Neural cell (in vitro differentiated cells): Measurements from ENCODE around the gene BTN2A1.

Experiments
- MXI1 ChIP-seq: fragments of 450-650 bp; conservative IDR thresholded peaks from 2 replicates; pipeline ENCODE4 v1.6.1; 2014; ENCODE audit warnings: antibody characterized with exemption, mild to moderate bottlenecking; ENCODE audit not compliant: poor library complexity, severe bottlenecking
- POLR2AphosphoS5 ChIP-seq: IDR thresholded peaks from 2 replicates; pipeline ENCODE4 v1.6.1; 2012
- TF ChIP-seq, protein P1 (sequence below): fragments of 450-650 bp; IDR thresholded peaks from 2 replicates; pipeline ENCODE4 v1.5.1; 2014; ENCODE audit warnings: antibody characterized with exemption, mild to moderate bottlenecking, moderate library complexity; ENCODE audit not compliant: poor library complexity, severe bottlenecking
- TF ChIP-seq, protein P2 (sequence below): IDR thresholded peaks from 2 replicates; pipeline ENCODE4 v1.6.1; 2012; ENCODE audit warnings: borderline replicate concordance

DNA sequence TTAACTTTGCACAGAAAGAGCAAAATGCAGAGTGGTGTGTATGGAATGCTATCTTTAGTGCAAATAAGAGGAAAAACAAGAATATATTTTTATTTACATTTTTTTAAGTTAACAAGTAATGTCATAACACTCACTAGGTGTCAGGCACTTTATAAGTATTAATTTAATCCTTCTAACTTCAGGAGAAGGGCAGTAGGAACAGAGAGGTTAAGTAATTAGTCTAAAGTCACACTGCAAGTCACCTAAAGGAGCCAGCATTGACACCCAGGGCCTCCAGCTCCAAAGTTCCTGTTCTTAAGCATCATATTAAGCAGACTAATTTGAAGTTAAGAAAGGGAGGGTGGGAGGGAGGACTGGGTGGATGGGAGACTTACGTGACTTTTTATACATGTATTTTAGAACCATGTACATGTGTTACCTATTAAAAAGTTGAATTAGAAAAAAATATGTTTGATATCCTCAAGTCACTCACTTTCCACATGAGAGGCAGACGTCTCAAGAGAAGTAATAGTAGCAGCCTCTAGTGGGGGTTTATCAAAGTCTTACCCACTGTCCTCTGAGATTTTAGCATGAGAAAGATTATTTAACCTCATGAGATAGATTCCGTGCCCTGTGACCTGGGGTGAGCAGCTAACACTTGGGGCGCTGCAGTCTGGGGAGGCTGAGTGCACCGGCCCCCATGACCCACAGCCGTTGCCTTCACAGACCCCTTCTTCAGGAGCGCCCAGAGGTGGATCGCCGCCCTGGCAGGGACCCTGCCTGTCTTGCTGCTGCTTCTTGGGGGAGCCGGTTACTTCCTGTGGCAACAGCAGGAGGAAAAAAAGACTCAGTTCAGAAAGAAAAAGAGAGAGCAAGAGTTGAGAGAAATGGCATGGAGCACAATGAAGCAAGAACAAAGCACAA, 48.7 kb upstream of the BTN2A1 start:
- TF ChIP-seq, protein P1, sequence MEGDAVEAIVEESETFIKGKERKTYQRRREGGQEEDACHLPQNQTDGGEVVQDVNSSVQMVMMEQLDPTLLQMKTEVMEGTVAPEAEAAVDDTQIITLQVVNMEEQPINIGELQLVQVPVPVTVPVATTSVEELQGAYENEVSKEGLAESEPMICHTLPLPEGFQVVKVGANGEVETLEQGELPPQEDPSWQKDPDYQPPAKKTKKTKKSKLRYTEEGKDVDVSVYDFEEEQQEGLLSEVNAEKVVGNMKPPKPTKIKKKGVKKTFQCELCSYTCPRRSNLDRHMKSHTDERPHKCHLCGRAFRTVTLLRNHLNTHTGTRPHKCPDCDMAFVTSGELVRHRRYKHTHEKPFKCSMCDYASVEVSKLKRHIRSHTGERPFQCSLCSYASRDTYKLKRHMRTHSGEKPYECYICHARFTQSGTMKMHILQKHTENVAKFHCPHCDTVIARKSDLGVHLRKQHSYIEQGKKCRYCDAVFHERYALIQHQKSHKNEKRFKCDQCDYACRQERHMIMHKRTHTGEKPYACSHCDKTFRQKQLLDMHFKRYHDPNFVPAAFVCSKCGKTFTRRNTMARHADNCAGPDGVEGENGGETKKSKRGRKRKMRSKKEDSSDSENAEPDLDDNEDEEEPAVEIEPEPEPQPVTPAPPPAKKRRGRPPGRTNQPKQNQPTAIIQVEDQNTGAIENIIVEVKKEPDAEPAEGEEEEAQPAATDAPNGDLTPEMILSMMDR: no peak
- no peak for TF ChIP-seq MXI1
- TF ChIP-seq, protein P2, sequence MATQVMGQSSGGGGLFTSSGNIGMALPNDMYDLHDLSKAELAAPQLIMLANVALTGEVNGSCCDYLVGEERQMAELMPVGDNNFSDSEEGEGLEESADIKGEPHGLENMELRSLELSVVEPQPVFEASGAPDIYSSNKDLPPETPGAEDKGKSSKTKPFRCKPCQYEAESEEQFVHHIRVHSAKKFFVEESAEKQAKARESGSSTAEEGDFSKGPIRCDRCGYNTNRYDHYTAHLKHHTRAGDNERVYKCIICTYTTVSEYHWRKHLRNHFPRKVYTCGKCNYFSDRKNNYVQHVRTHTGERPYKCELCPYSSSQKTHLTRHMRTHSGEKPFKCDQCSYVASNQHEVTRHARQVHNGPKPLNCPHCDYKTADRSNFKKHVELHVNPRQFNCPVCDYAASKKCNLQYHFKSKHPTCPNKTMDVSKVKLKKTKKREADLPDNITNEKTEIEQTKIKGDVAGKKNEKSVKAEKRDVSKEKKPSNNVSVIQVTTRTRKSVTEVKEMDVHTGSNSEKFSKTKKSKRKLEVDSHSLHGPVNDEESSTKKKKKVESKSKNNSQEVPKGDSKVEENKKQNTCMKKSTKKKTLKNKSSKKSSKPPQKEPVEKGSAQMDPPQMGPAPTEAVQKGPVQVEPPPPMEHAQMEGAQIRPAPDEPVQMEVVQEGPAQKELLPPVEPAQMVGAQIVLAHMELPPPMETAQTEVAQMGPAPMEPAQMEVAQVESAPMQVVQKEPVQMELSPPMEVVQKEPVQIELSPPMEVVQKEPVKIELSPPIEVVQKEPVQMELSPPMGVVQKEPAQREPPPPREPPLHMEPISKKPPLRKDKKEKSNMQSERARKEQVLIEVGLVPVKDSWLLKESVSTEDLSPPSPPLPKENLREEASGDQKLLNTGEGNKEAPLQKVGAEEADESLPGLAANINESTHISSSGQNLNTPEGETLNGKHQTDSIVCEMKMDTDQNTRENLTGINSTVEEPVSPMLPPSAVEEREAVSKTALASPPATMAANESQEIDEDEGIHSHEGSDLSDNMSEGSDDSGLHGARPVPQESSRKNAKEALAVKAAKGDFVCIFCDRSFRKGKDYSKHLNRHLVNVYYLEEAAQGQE: no peak
- no peak for TF ChIP-seq POLR2AphosphoS5
